K562 (cell line): ENCODE results near the gene CELSR2. TPM values are rescaled to one million over a fixed set of nuclear protein-coding genes. Genes with fewer than 3 reads are reported as not detected.

Experiments
- ARHGAP35 ChIP-seq: fragments of 450-650 bp; IDR thresholded peaks from 2 replicates; pipeline ENCODE4 v1.6.1; 2018; ENCODE audit not compliant: partially characterized antibody
- DEAF1 ChIP-seq: fragments of 450-650 bp; formaldehyde crosslinking; IDR thresholded peaks from 2 replicates; pipeline ENCODE4 v1.4.0; 2020; ENCODE audit warnings: mild to moderate bottlenecking, moderate library complexity
- E2F3 ChIP-seq: fragments of 250-450 bp; sonication (Bioruptor Pico); IDR thresholded peaks from 2 replicates; pipeline ENCODE4 v1.4.0; 2020; ENCODE audit warnings: mild to moderate bottlenecking
- ERF ChIP-seq: fragments of 450-650 bp; formaldehyde crosslinking; IDR thresholded peaks from 2 replicates; pipeline ENCODE4 v1.4.0; 2020; ENCODE audit warnings: mild to moderate bottlenecking, mixed read lengths
- GATAD2B ChIP-seq: fragments of 450-650 bp; IDR thresholded peaks from 2 replicates; pipeline ENCODE4 v1.6.1; 2017; ENCODE audit warnings: mild to moderate bottlenecking, borderline replicate concordance
- GMEB1 ChIP-seq: fragments of 250-450 bp; sonication (Bioruptor Pico); IDR thresholded peaks from 2 replicates; pipeline ENCODE4 v1.4.0; 2020; ENCODE audit warnings: mild to moderate bottlenecking
- PTBP1 ChIP-seq: fragments of 200-400 bp; formaldehyde crosslinking; IDR thresholded peaks from 2 replicates; pipeline ENCODE4 v1.6.1; 2017; ENCODE audit warnings: low read depth, low read length
- PYGO2 ChIP-seq: fragments of 450-650 bp; IDR thresholded peaks from 2 replicates; pipeline ENCODE4 v1.6.1; 2016; ENCODE audit warnings: mild to moderate bottlenecking, missing genetic modification characterization, moderate library complexity, missing compliant biosample characterization
- RREB1 ChIP-seq: fragments of 250-450 bp; sonication (Bioruptor Pico); IDR thresholded peaks from 2 replicates; pipeline ENCODE4 v1.4.0; 2020
- RUNX1 ChIP-seq: sonication (generic); IDR thresholded peaks from 2 replicates; pipeline ENCODE4 v1.6.1; 2016; ENCODE audit warnings: antibody characterized with exemption, low read depth
- SMARCA5 ChIP-seq: fragments of 450-650 bp; IDR thresholded peaks from 2 replicates; pipeline ENCODE4 v1.6.1; 2016
- ZBED1 ChIP-seq: IDR thresholded peaks from 2 replicates; pipeline ENCODE4 v1.6.1; 2014
- ZBTB2 ChIP-seq: fragments of 450-650 bp; IDR thresholded peaks from 2 replicates; pipeline ENCODE4 v1.6.1; 2016; ENCODE audit warnings: antibody characterized with exemption
- ZNF224 ChIP-seq: sonication (generic); formaldehyde crosslinking; IDR thresholded peaks from 2 replicates; pipeline ENCODE4 v1.8.0; 2022; ENCODE audit warnings: mild to moderate bottlenecking, missing genetic modification reagents
- ZNF695 ChIP-seq: fragments of 450-650 bp; formaldehyde crosslinking; IDR thresholded peaks from 2 replicates; pipeline ENCODE4 v1.4.0; 2020; ENCODE audit warnings: mild to moderate bottlenecking, moderate library complexity
- ZZZ3 ChIP-seq: fragments of 450-650 bp; IDR thresholded peaks from 2 replicates; pipeline ENCODE4 v1.6.1; 2016; ENCODE audit warnings: antibody characterized with exemption, mild to moderate bottlenecking, moderate library complexity
- polyA plus RNA-seq, 8 experiments: library from polyadenylated mRNA; depleted of rRNA in 4 of 8; stranded (reverse) in 5 of 8; unstranded in 3 of 8; fragments of >200 nt; fragmentation: Nextera tagmentation in 2 of 8; fragmentation: Illumina TruSeq in 1 of 8; extraction: Ambion mirVana in 2 of 8; extraction: Trizol in 1 of 8; gene quantifications; 2 replicates each; pipeline versions ENCODE4 v1.2.1 to v1.2.3, GENCODE V29; 2011 to 2014; ENCODE audit warnings: inconsistent platforms in 1 of 8, missing spikeins in 1 of 8
- total RNA-seq, 7 experiments: library from RNA; depleted of rRNA in 6 of 7; stranded (reverse); fragments of >200 nt in 6 of 7; fragmentation: Illumina TruSeq in 2 of 7; extraction: Trizol in 2 of 7; gene quantifications; 2 replicates each; pipeline versions ENCODE4 v1.2.1 to v1.2.3, GENCODE V29; 2011 to 2021; ENCODE audit warnings: low replicate concordance in 1 of 7

Gene CELSR2
- total and polyA plus RNA-seq, 9 of the 15 experiments (the other 6 are each of a cell fraction or from before 2014, with no cell fraction given): 0.31 to 21.9 (median 4.2) TPM

- TF ChIP-seq DEAF1 (CRISPR knock-in tag) (0 out of 2 replicates have a peak, but pooled peaks have one; percentile 47), GMEB1 (peak; percentile 36; the same call in 1 of the 2 replicates), ZZZ3 (no peak), PYGO2 (tag) (peak; percentile 62), ARHGAP35 (no peak), ZBTB2 (no peak), ZNF695 (CRISPR knock-in tag) (no peak), SMARCA5 (no peak), ZBED1 (peak; percentile 62; the same call in 1 of the 2 replicates), RREB1 (CRISPR knock-in tag) (0 out of 2 replicates have a peak, but pooled peaks have one; percentile 29), E2F3 (CRISPR knock-in tag) (no peak), RUNX1 (no peak), PTBP1 (no peak), ERF (CRISPR knock-in tag) (0 out of 2 replicates have a peak, but pooled peaks have one; percentile 59), ZNF224 (CRISPR knock-in tag) (no peak), GATAD2B (peak; percentile 36; the same call in 1 of the 2 replicates)
These were observed 34.4 kb upstream of the CELSR2 start (continued) for GRCh38 chr1:109214695-109215623.
